GM18907 (cell line): ENCODE measurements around the gene NPAS3.
"Not testable (repeated sequence)": the region's sequence is repeated elsewhere in the genome, so short reads cannot be mapped to it uniquely, and the experiment has no call there.

ENCODE experiments used
- ATAC-seq: cut with Tn5 transposase; IDR thresholded peaks from one replicate; pipeline ENCODE4 v1.9.1; 2021; ENCODE audit warnings: mild to moderate bottlenecking, moderate library complexity; ENCODE audit not compliant: unreplicated experiment

NPAS3 gene

DNA sequence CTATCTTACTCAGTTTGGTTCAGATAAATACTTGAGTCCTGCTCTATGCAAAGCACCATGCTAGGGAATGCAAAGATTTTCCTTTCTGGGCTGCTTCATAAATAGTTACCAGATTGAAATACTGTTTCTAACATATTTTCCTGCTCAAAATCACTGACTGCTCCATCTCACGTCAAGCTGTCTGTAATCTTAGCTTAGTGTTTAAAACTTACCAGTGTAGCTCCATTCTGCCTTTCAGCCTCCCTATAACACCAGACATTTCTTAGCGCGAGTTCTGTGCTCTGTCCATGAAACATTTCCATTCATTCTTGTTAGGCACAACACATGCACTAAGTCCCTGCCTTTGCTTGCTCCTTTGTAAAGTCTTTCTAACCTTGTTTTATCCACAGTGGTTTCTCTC is 129.4 kb downstream of the NPAS3 start:
- ATAC-seq: no peak

DNA sequence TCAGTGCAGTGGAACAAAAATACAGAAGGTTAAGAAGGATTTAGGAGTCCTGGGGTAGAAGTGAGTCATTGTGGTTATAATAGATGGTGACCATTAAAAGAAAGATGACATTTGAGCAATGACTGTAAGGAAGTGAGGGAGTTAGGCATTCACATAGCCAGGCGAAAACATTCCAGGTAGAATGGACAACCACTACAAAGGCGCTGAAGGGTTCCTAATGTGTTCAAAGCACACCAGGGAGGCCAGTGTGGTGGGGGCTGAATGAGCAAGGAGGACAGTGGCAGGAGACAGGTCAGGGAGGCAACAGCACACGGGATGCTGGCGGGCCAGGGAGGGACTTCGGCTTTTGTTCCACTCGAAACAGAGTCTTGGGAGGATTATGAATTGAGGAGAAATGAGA is 129.9 kb downstream of the NPAS3 start:
- ATAC-seq: no peak

DNA sequence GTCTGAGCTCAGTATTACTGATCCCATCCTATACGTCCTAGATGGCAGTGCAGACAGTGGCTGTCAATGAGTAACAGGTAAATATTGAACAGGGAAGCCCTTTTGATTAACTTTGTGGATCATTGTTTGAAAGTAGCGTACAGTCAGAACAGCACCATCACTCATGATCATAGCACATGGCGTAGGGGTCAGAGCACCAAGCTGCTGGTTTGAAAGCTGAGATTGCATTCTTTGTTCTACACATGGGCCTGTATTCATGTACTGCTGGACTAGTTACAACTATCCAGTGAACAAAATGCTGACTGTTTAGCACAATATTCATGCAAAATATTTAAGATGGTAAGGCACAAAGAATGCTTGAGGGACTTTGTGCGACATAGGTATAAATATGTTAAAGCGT is 131.8 kb downstream of the NPAS3 start:
- ATAC-seq: no peak

DNA sequence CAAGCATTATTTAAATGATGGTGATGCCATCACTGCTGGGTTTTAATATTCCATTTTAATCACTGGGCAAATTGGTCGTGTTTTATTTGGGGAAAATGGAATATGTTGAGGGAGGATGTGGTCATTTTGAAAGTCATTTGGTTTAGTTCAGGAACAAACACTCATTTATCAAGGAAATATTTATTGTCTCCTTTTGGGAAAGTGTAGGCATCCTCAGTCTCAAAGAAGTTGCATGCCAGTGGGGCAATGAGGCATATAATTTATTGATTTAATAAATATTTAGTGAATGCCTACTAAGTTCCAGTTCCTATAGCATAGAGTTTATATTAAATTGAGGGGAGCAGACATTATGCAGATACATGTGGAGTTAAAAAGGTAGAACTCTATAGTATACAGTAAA is 134.3 kb downstream of the NPAS3 start:
- ATAC-seq: no peak

DNA sequence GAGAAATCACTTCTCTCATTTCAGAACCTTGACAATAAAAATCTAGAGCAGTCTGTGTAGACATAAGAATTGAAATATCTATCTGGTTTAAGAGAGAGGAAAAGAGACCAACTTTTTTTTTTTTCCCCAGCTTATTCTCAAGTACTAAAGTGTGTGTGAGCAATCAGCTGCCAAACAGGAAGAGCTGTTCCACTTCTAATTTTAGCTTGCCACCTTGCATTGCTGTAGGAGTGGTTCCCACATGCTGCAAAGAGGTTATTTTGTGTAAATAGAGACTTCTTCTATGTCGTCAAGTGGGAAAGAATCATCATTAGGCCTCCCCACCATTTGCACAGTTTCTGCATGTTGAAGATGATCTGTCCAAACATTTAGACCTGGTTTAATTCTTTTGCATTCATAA is 142.6 kb downstream of the NPAS3 start:
- no peak for ATAC-seq

DNA sequence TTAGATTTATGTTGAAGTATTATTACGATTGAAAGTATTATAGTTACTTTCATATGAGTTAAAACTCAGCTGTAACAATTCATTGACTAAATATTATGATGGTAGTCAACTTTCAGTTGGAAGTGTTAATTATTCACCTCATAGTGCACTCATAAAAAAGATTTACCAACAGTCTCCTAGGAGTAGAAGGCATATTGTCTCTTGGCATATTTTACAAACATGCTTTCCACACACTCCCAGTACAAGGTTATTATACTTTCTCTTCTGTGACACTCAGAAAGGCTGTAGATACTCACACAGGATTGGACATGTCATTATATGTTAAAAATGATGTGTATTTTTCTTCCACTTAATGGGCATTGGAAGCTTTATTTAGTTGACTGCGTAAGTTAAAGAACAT is 147.1 kb downstream of the NPAS3 start:
- no peak for ATAC-seq

DNA sequence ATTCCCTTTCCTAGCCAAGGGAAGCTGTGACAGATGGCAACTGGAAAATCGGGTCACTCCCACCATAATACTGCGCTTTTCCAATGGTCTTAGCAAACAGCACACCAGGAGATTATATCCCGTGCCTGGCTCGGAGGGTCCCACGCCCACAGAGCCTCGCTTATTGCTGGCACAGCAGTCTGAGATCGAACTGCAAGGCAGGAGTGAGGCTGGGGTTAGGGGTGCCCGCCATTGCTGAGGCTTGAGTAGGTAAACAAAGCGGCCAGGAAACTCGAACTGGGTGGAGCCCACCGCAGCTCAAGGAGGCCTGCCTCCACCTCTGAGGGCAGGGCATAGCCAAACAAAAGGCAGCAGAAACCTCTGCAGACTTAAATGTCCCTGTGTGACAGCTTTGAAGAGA is 149.6 kb downstream of the NPAS3 start:
- ATAC-seq: not testable (repeated sequence)

DNA sequence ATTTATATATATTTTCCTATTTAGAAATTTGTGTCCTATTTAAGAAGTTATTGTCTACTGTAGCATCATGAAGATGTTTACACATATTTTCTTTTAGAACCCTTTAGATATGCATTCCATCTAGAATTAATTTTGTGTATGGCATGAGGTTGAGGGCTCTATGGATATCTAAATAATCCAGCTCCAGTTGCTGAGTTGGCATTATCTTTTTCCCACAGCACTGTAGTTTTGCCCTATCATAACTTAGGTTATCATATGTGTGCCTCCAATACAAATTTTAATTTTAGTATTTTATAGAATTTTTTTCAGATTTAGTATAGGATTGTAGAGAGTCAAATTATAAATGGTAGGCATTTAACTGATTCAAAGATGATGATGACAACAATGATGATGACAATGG is 159.3 kb downstream of the NPAS3 start:
- no peak for ATAC-seq

DNA sequence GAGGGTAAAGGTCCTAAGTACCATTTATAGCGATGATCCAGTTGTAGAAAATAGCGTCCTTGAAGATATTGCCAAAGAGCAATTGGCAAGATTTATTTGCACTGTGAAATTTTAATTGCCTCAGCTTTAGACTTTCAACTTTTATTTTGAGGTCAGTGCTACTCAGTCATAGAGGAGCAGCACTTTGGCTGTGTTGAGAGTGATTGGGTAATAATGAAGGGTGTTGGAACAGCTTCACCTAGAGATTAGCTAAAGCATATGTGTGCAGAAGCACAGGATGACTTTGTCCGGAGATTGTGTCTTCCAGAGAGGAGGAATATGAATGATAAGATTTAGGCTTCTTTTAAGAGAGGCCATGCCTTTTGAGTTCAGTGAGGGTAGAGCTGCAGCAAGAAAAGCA is 164.8 kb downstream of the NPAS3 start:
- ATAC-seq: no peak

DNA sequence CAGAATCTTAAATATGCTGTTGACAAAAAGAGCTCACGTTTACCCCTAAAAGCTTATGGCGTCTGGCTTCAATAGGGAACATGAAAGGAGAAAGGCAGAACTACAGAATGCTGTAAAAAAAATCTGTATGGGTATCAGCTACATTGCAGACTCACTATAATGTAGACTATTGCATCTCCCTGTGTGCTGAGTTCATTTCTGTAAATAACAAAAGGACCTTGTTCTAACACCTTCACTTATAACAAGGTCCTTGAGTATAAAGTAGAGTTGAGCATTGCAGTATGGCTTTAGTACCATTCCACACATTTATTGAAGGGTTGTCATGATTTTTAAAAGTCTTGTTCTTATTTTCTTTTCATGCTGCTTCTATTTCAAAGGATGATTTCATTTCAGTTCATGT is 165.3 kb downstream of the NPAS3 start:
- ATAC-seq: no peak

DNA sequence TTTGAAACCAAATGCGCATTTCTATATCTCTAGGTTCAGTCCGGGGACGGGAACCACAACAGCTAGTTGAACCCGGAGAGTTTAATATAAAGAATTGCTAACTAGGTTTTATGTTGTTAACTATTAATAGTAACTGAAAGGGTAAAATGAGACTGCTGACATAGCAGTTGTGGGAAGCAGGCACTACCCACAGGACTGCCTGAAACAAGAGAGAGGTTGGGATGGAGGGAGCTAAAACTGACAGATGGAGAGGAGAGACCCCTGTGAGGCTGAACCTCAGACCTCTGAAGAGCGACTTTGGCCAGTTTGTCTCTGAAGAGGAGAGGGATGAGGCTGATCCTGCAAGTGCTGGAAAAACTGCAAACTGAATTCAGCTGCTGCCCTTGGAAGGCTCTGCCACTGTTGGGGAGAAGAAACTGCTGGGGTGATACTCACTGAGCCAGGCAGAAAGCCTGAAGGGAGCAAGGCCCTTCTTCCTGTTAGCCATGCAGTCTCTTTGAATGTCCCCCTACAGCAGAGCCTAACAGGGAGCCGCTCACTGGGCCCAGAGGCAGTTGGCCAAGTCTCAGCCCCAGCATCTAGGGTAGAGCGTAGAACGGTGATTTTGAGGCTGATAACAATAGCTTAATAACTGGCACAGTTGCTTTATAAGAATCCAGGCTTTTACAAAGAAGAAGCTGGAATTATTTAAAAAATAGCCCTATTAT is 172.2 kb downstream of the NPAS3 start:
- ATAC-seq: no peak

DNA sequence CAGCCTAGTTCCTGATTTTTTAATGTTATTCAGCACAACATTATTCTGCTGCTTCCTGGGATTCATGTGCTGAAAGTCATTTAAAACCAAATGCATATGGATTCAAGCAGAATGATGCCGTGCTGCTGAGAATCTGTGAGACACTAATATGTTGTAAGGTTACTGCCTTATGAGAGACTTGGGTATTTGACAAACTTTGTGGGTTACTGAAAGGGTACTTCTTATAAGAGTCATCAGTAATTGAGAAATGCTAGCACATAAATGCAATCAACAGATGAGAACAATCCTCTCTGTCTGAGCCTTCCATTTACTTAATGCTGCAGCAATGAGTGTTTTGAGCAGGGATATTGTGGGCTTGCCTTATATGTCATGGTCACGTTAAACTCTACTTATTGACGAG is 175.7 kb downstream of the NPAS3 start:
- ATAC-seq: no peak

DNA sequence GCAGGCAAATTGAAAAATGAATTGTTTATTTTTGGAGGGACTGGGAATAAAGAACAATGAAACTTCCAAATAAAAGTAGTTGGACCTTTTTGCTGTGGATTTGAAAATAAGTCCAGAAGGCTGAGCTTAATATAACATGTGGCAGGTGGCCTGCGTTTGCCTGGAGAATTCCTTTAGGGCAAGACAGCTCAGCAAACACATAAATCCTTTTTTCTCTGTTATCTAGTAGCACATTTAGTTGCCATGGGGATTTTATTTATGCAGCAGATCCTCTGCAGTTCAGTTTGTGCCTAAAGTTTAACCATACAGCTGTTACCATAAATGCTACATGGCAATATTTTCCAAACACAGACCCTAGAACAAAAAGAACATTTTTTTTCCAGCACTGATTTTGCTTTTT is 180.0 kb downstream of the NPAS3 start:
- no peak for ATAC-seq

DNA sequence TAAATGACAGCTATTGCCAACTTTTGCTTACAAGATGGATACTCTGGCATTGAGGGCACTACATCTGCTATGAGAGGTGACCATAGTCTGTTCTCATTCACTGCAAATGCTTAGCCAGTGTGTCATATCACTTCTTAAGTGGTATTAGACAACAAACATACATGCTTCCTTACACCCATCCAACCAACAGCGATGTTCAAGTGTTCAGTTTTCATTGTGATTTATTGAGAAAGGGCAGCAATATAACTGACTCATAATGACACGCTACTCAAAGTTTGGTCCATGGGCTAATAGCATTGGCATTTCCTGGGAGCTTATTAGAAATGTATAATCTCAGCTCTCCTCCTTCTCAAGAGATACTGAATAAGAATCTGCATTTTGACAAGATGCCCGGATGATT is 181.7 kb downstream of the NPAS3 start:
- ATAC-seq: no peak

DNA sequence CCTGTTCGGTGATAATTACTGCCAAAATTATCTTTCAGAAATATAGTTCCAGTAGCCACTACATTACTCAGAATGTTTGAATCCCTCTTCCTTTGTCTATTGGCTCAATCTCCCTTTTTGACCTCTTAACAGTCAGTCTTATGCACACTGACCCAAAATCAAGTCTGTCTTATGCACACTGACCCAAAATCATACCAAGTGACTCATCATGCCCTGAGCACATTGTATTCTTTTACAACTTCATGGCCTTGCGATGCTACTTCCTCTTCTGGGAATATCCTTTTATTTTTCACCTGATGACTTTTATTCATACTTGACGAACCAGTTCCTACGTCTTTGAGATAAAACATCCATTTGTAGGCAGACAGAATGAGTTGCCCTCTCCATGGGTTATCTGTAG is 182.3 kb downstream of the NPAS3 start:
- ATAC-seq: no peak

DNA sequence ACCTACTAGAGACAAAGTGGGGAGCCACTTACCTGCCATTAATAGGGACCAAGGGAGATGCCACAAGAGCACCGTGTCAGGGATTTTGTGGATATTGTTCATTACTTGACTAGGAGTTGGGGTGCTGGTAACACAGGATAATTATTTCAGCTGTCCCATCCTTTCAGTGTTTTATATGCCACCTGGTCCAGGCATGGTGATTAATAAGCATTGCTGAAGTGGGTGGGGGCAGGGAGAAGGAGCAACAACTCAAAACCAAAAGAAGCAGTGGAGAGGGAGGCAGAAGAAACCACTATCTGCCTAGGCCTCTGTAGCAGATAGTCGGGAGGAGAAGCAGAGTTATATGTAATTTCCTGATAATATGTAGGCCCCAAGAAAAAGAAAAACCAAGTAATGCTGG is 184.6 kb downstream of the NPAS3 start:
- ATAC-seq: no peak

DNA sequence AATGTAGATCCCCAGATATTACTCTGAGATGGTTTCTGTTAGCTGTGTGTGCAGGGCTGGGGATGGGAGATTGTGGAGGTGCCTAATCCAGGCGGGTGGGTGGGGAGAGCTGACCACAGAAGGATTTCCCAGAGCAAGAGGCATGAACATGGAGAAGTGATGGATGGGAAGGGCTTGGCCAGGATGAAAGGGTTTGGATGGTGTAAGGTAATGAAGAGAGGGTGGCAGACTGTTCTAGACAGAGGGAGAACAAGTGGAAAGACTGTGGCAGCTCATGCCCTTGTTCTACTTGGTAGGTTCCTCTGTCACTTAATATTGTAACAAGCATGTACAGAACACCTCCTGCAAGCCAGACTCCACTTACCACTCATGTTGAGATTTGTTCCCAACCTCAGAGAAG is 187.8 kb downstream of the NPAS3 start:
- no peak for ATAC-seq

DNA sequence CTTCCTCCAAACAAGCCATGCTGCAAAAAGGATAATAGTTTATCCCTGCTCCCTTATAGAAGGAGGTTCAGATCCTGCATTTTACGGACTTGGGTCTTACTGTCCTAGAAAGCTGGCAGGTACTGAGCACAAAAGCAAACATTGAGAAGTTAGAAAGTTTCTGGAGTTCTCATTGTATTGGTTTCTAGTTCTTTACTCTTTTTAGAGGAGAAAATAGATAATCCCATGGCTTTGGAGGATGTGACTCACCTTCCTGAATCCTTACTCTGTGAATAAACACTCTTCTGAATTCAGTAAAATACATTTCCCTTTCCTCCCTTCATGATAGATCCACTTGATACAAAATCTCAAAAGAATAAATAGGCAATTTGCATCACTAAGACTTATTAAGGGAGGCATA is 188.9 kb downstream of the NPAS3 start:
- no peak for ATAC-seq

DNA sequence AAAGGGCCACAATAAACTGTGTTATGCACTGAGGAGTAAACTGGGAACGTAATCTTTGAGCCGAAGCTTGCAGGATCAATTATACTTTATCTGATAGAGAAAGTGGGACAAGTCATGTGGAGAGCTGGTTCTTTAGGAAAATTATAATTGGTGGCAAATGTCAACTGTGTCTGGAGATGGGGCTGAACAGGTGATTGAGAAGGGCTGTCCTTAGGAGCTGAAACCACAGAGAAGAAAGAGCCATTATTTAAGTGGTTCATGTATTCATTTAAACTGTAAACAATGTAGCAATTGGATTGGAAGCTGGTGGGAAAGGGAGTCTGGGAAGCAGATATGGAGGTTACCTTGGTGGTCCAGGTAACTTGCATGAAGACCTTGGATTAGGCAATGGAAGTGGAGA is 193.1 kb downstream of the NPAS3 start:
- ATAC-seq: no peak

DNA sequence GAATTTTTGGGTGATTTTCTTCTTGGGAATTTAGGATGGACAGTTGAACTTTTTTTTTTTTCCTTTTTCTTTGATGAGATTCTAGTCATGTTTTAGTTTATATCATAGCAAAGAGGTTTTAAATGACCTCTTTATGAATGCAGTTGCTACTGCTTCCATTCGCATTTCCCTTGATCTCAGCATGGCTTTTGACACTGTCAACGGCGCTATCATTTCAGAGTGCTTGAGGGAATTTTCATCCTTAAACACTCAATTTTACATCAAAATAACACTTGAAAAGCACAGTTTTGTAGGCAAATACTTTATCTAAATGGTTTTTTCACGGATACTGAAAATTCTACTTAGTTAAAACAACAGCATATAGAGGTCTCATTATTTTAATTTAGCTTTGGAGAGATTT is 195.5 kb downstream of the NPAS3 start:
- no peak for ATAC-seq

DNA sequence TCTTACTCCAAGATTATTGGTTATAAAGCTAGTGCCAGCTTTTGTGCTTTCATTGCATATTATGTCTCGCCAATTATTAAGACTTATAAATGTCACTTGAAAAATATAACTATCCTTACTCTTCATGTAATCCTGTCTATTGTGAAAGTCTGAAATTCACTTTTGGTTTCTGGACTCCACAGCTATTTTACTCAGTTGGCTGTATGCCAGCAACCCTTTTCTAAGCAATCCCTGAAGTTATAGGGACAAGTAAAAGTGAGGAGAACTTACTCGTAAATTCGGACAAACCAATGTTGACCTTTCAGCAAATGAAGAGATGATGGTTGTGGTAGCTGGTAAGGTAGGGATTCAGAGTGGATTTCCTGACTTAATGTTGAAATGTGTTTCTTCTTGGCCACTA is 196.3 kb downstream of the NPAS3 start:
- no peak for ATAC-seq

DNA sequence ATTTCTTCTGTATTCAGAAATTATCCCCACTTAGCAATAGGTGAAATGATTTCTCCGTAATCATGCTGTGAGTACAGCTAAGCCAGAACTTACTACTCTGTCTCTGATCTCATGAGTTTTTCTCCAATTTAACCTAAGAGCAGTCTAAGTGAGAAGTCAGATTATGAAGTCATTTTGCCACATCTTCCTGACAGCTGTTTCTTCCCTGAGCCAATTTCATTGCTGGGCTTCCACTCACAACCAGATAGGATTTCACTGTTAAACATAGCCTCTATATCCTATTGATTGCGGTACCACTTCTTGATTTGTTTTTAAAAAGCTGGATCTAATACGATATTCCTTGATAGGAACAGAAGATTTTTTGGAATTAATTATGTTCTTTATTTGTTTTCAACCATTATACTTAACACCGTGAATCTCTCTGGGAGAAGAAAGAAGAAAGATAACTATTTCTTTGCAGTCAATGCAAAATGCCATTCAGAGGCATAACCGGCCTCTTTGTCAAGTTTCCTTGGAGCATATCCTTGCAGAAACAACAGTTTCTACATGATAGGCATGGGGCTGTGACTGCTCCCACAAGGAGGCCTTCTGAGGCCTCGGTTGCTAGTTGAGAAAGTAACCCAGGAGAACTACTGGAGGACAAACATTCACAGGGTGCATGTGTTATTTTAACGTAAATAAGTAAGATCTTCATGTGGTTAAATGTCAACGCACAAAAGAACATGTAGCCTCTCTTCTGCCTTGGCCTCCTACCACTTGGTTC is 212.2 kb downstream of the NPAS3 start:
- no peak for ATAC-seq

DNA sequence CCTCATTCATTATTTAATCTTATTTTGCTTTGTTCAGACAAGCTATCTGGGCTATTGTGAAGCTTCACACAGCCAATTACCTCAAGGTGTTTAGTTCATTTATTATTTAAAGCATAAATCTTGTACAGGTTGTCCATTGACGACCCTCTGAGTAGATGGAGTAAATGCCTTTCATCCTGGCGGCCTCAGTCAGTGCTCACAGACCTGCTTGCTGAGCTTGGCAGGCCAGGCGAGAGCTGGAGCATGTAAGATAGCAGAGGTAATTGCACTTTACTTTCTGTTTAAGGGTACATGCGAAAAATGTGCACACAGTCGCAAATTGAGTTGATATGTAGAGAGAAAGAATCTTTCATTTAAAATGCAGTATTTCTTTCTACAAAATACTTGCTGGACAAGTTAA is 224.4 kb downstream of the NPAS3 start:
- no peak for ATAC-seq
